ENCODE results near the gene TRIM13. TPM values are rescaled to one million over a fixed set of nuclear protein-coding genes. Genes with fewer than 3 reads are reported as not detected.

The TRIM13 gene
- total RNA-seq, 1 experiment from 2014 or later = 45.4 TPM

DNA sequence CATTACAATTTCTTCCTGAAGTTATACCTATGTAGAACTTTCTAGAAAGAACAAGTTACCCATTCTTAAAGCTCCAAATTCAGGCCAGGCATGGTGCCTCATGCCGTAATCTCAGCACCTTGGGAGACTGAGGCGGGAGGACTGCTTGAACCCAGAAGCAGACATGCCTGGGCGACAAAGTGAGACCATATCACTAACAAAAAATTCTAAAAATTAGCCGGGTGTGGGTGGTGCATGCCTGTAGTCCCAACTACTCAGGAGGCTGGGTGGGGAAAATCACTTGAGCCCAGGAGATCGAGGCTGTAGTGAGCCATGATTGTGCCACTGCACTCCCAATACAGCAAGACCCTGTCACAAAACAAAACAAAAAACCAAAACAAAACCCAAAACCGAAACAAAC is 41.4 kb downstream of the TRIM13 start:
- Mint-ChIP-seq H3K9me3 (no peaks in the 10 kb centered on the region), H3K36me3 (ENCODE audit: insufficient read depth in 1 of 3, low read depth in 3 of 3) (peaks cover 0 to 3% (median 0%) of the 10 kb centered on the region in 3 experiments; a peak in 1 of 7 replicates), H3K27ac (peak overlapping the region in 1 of 3 experiments; percentile 49; a peak in 2 of 7 replicates), H3K4me1 (0 out of 4 replicates have a peak, but pooled peaks cover 0 to 3% of the 10 kb centered on the region in 2 experiments), H3K27me3 (ENCODE audit: low read depth) (no peaks in the 10 kb centered on the region), H3K4me3 (no peak overlapping the region)
- DNase-seq = no peak
- Histone ChIP-seq H3K9ac (ENCODE audit: extremely low read depth, insufficient read length, low read length) (no peak overlapping the region), H3K79me1 (ENCODE audit: insufficient read depth, low read depth, low read length, poor library complexity, severe bottlenecking) (no peaks in the 10 kb centered on the region), H3T11ph (ENCODE audit: low read length) (no peak overlapping the region), H3K27me3 (ENCODE audit: insufficient read depth, low read length) (no peaks in the 10 kb centered on the region), H3K23me2 (ENCODE audit: insufficient read length, low read depth, low read length, poor library complexity, severe bottlenecking) (no peaks in the 10 kb centered on the region), H2AK5ac (ENCODE audit: insufficient read length, low read length) (no peak overlapping the region), H2AFZ (ENCODE audit: low read length) (no peak overlapping the region), H4K91ac (ENCODE audit: insufficient read length, low read depth, low read length) (no peak overlapping the region), H3K4ac (ENCODE audit: low read depth, low read length) (no peak overlapping the region), H2BK20ac (ENCODE audit: low read depth, low read length, poor library complexity, severe bottlenecking) (no peak overlapping the region), H3K79me2 (ENCODE audit: insufficient read depth, low read length) (no peaks in the 10 kb centered on the region), H4K20me1 (ENCODE audit: control insufficient read depth, insufficient read depth, insufficient read length) (no peaks in the 10 kb centered on the region), H3K27ac (ENCODE audit: insufficient read length, low read depth, low read length) (no peak overlapping the region), H3K18ac (ENCODE audit: insufficient read length, low read depth, low read length) (no peak overlapping the region), H3K9me3 (ENCODE audit: control insufficient read depth, low read depth, low read length) (no peaks in the 10 kb centered on the region), H3K4me1 (ENCODE audit: insufficient read depth, low read length) (no peaks in the 10 kb centered on the region), H2BK120ac (ENCODE audit: low read depth, low read length, poor library complexity, severe bottlenecking) (no peak overlapping the region), H3K14ac (ENCODE audit: insufficient read depth, low read length) (no peak overlapping the region), H2BK12ac (ENCODE audit: insufficient read length, low read depth, low read length) (no peak overlapping the region), H3K56ac (ENCODE audit: insufficient read length, low read depth, low read length) (no peak overlapping the region), H4K8ac (replicated peaks; ENCODE audit: insufficient read length, low read depth, low read length) (no peak overlapping the region), H2BK5ac (ENCODE audit: insufficient read length, low read length) (no peak overlapping the region), H4K5ac (ENCODE audit: insufficient read length, low read depth, low read length) (no peak overlapping the region), H2BK15ac (ENCODE audit: low read depth, low read length) (no peak overlapping the region), H3K4me2 (ENCODE audit: insufficient read depth, insufficient read length, low read length) (no peak overlapping the region), H3K23ac (ENCODE audit: insufficient read length, low read depth, low read length) (no peak overlapping the region)
- no peak for TF ChIP-seq CTCF (conservative IDR thresholded peaks at IDR 0.05)
- 100% methylated on average over 1 of the region's 6 CpGs for WGBS (ENCODE audit: extremely low coverage, insufficient read length, low lambda C conversion rate)
